OCI-LY1 (cell line): Measurements from ENCODE around the gene ZNF775.

Experiments used
- CTCF ChIP-seq: fragments of 200-600 bp; sonication (generic), shearing (Covaris generic); IDR thresholded peaks from 2 replicates; pipeline ENCODE4 v1.5.1; 2017; ENCODE audit warnings: mild to moderate bottlenecking, antibody characterized with exemption, low read length, moderate library complexity, mixed read lengths
- EZH2 ChIP-seq: fragments of 200-600 bp; sonication (generic), shearing (Covaris generic); IDR thresholded peaks from 2 replicates; pipeline ENCODE4 v1.8.0; 2017; ENCODE audit warnings: borderline replicate concordance, mixed run types, mild to moderate bottlenecking, antibody characterized with exemption, low read length, moderate library complexity, mixed read lengths

GRCh38 chr7:150333659-150334058, 45.5 kb upstream of the ZNF775 start:
- TF ChIP-seq CTCF = no peak
- TF ChIP-seq EZH2 = no peak
